SK-N-SH treated with all-trans-retinoic acid at 6 μM for 48 hours (cell line): ENCODE data around the gene SCNN1B.

Source experiments
- BACH2 ChIP-seq: fragments of 250-450 bp; sonication (Bioruptor Pico); IDR thresholded peaks from 2 replicates; pipeline ENCODE4 v1.9.0; 2021; ENCODE audit warnings: mild to moderate bottlenecking, borderline replicate concordance
- CSDC2 ChIP-seq: fragments of 250-450 bp; sonication (Bioruptor Pico); IDR thresholded peaks from 2 replicates; pipeline ENCODE4 v1.5.0; 2020; ENCODE audit warnings: mild to moderate bottlenecking, moderate library complexity
- ZFP3 ChIP-seq: fragments of 250-450 bp; sonication (Bioruptor Pico); IDR thresholded peaks from 2 replicates; pipeline ENCODE4 v1.5.0; 2020; ENCODE audit warnings: mild to moderate bottlenecking, moderate library complexity

- TF ChIP-seq ZFP3 (CRISPR knock-in tag) (peak; percentile 92), BACH2 (CRISPR knock-in tag) (no peak), CSDC2 (CRISPR knock-in tag) (no peak)
These were observed 4.3 kb downstream of the SCNN1B start for GRCh38 chr16:23306199-23307100.
